Measurements from ENCODE around the gene DNAJC9. TPM values are rescaled to one million over a fixed set of nuclear protein-coding genes. Genes with fewer than 3 reads are reported as not detected.
A peak's percentile ranks its signal among the peaks of the same experiment; 100 is the strongest.

Gene DNAJC9
- total RNA-seq, result 17.7 TPM

DNA sequence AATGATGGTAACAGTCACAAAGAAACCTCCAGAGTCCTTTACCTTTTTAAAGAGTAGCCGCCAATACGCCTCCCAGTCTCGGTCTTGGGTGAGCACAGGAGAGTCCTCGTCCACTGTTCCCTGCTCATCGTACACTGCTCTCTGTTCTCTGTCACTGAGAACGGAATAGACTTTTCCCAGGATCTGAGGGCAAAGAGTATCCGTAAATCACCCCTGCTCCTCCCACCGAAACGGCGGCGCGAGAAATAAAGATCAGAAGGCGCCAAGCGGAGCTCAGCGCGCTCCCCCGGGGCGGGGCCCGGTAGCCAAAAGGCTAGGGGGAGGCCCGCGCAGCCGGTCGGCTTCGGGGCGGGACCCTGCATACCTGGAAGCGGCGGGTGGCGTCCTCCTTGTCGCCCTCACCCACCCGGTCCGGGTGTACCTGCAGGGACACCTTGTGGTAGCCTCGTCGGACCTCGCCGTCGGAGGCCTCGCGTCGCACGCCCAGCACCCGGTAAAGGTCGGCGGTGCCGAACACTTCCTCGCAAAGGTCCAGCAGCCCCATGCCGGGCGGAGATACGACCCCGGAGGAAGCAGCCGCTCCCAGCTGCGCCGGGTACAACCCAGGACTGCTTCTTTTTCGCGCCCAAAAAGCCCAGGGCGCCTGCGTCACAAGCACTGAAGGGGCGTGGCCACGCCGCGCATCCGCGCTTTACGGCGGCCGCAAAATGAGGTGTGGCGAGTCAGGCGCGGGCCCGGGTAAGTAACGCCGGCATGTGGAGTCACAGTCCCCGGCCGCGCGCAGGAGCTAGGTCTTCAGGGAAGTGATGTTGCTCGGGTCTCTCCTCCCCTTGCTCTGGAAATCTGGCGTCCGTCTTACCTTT, at the start of gene DNAJC9:
DNAJC9 (minus strand) TSS at position 610 of the 863 bp plus-strand sequence; CDS start at position 544, 66 bp downstream.
- Histone ChIP-seq H3K4me3 (ENCODE audit: low read length in 3 of 3) (peak within 1 kb of the TSS; percentile 86 to 94 (median 86)), H3K27ac (ENCODE audit: low read depth, low read length) (peak within 1 kb of the TSS; percentile 85), H3K36me3 (ENCODE audit: control insufficient read depth in 3 of 3, insufficient read depth in 3 of 3, low read length in 3 of 3) (peaks cover 6 to 42% (median 38%) of the 10 kb centered on the region in 3 donors), H3K27me3 (ENCODE audit: control insufficient read depth in 3 of 3, insufficient read depth in 3 of 3, low read length in 3 of 3) (no peaks in the 10 kb centered on the region), H3K9me3 (ENCODE audit: control insufficient read depth in 3 of 3, low read length in 3 of 3) (no peaks in the 10 kb centered on the region), H3K4me1 (ENCODE audit: control insufficient read depth in 3 of 3, insufficient read depth in 3 of 3, low read length in 3 of 3) (peaks cover 20 to 42% (median 30%) of the 10 kb centered on the region in 3 donors), H3K9ac (ENCODE audit: low read depth in 1 of 3, low read length in 3 of 3) (peak within 1 kb of the TSS; percentile 73 to 86 (median 86))

DNA sequence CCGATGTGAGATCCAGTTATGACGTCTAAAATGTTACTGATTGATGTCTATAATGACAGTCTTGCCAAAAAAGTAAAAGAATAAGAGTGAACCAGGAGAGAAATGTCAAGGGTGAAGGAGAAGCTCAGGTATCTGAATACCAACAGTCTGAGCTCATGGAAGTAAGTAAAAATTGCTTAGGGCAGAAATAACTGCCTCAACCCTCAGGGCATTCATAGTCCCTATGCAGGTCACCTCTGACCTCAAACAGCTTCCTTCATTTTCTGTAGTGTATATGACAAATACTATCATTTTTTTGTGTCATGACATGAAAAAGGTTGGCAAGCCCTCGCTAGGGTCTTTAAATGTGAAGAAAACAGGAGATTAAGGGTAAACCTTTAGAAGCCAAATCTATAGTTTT, 46.4 kb upstream of the DNAJC9 start:
- Histone ChIP-seq H3K9ac (ENCODE audit: low read depth in 1 of 3, low read length in 3 of 3) (no peak overlapping the region), H3K9me3 (ENCODE audit: control insufficient read depth in 3 of 3, low read length in 3 of 3) (no peaks in the 10 kb centered on the region), H3K4me3 (ENCODE audit: low read length in 3 of 3) (no peak overlapping the region), H3K27ac (ENCODE audit: low read depth, low read length) (no peak overlapping the region), H3K27me3 (ENCODE audit: control insufficient read depth in 3 of 3, insufficient read depth in 3 of 3, low read length in 3 of 3) (no peaks in the 10 kb centered on the region), H3K4me1 (ENCODE audit: control insufficient read depth in 3 of 3, insufficient read depth in 3 of 3, low read length in 3 of 3) (no peaks in the 10 kb centered on the region), H3K36me3 (ENCODE audit: control insufficient read depth in 3 of 3, insufficient read depth in 3 of 3, low read length in 3 of 3) (no peaks in the 10 kb centered on the region)

DNA sequence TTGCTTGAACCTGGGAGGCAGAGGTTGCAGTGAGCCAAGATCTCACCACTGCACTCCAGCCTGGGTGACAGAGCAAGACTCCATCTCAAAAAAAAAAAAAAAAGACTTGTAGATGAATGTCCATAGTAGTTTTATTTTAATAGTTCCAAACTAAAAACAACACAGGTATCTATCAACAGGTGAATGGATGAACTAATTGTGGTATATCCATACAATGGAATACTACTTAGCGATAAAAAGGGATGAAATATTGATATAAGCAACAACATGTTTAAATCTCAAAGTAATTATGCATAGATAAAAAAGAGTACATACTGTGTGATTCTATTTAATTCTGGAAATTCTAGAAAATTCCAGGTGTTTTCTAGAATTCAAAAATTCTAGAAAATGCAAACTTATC, 42.9 kb upstream of the DNAJC9 start:
- Histone ChIP-seq H3K27me3 (ENCODE audit: control insufficient read depth in 3 of 3, insufficient read depth in 3 of 3, low read length in 3 of 3) (no peaks in the 10 kb centered on the region), H3K36me3 (ENCODE audit: control insufficient read depth in 3 of 3, insufficient read depth in 3 of 3, low read length in 3 of 3) (no peaks in the 10 kb centered on the region), H3K4me1 (ENCODE audit: control insufficient read depth in 3 of 3, insufficient read depth in 3 of 3, low read length in 3 of 3) (no peaks in the 10 kb centered on the region), H3K9ac (ENCODE audit: low read depth in 1 of 3, low read length in 3 of 3) (no peak overlapping the region), H3K9me3 (ENCODE audit: control insufficient read depth in 3 of 3, low read length in 3 of 3) (no peaks in the 10 kb centered on the region), H3K27ac (ENCODE audit: low read depth, low read length) (no peak overlapping the region), H3K4me3 (ENCODE audit: low read length in 3 of 3) (no peak overlapping the region)

- no peaks in the 10 kb centered on the region for H3K9me3 ChIP-seq (ENCODE audit: control insufficient read depth in 3 of 3, low read length in 3 of 3)
- no peak overlapping the region for H3K9ac ChIP-seq (ENCODE audit: low read depth in 1 of 3, low read length in 3 of 3)
- H3K4me1 ChIP-seq (ENCODE audit: control insufficient read depth in 3 of 3, insufficient read depth in 3 of 3, low read length in 3 of 3), result no peaks in the 10 kb centered on the region
- H3K27ac ChIP-seq (ENCODE audit: low read depth, low read length), result no peak overlapping the region
- no peaks in the 10 kb centered on the region for H3K27me3 ChIP-seq (ENCODE audit: control insufficient read depth in 3 of 3, insufficient read depth in 3 of 3, low read length in 3 of 3)
- H3K36me3 ChIP-seq (ENCODE audit: control insufficient read depth in 3 of 3, insufficient read depth in 3 of 3, low read length in 3 of 3), result no peaks in the 10 kb centered on the region
- H3K4me3 ChIP-seq (ENCODE audit: low read length in 3 of 3), result no peak overlapping the region
Observed at GRCh38 chr10:73287441-73287840, 40.4 kb upstream of the DNAJC9 start.

DNA sequence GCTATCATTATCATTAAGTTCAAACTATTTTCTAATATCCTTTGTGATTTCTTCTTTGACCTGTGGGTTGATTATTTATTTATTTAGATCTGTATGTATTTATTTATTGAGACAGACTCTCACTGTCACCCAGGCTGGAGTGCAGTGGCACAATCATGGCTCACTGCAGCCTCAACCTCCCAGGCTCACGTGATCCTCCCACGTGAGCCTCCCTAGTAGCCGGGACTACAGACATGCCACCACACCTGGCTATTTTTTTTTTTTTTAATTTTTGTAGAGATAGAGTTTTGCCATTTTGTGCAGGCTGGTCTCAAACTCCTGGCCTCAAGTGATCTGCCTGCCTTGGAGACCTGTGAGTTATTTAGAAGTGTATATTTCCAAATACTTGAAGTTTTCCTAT, 34.0 kb upstream of the DNAJC9 start:
- Histone ChIP-seq H3K4me1 (ENCODE audit: control insufficient read depth in 3 of 3, insufficient read depth in 3 of 3, low read length in 3 of 3) (no peaks in the 10 kb centered on the region), H3K9me3 (ENCODE audit: control insufficient read depth in 3 of 3, low read length in 3 of 3) (no peaks in the 10 kb centered on the region), H3K9ac (ENCODE audit: low read depth in 1 of 3, low read length in 3 of 3) (no peak overlapping the region), H3K36me3 (ENCODE audit: control insufficient read depth in 3 of 3, insufficient read depth in 3 of 3, low read length in 3 of 3) (no peaks in the 10 kb centered on the region), H3K27ac (ENCODE audit: low read depth, low read length) (no peak overlapping the region), H3K27me3 (ENCODE audit: control insufficient read depth in 3 of 3, insufficient read depth in 3 of 3, low read length in 3 of 3) (no peaks in the 10 kb centered on the region), H3K4me3 (ENCODE audit: low read length in 3 of 3) (no peak overlapping the region)

DNA sequence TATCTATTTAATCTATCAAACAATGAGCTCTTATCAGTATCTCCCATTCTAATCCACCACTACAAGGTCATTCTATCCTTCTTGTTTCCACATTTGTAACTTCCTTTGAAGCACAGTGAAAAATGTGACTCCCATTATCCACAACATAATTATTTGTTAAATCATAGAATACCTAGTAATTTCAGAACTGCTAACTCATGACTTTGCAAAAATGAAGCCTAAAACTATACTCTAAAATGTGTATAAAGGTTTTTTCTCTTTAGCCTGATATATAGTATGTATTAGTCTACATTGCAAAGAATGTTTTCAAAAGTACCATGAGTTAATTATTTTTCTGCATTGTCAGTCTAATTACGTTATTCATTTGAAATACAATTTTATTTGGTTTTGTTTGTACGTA, 17.4 kb upstream of the DNAJC9 start:
- H3K27ac ChIP-seq (ENCODE audit: low read depth, low read length), result no peak overlapping the region
- H3K36me3 ChIP-seq (ENCODE audit: control insufficient read depth in 3 of 3, insufficient read depth in 3 of 3, low read length in 3 of 3), result no peaks in the 10 kb centered on the region
- no peaks in the 10 kb centered on the region for H3K27me3 ChIP-seq (ENCODE audit: control insufficient read depth in 3 of 3, insufficient read depth in 3 of 3, low read length in 3 of 3)
- no peak overlapping the region for H3K9ac ChIP-seq (ENCODE audit: low read depth in 1 of 3, low read length in 3 of 3)
- H3K4me3 ChIP-seq (ENCODE audit: low read length in 3 of 3), result no peak overlapping the region
- H3K4me1 ChIP-seq (ENCODE audit: control insufficient read depth in 3 of 3, insufficient read depth in 3 of 3, low read length in 3 of 3), result no peaks in the 10 kb centered on the region
- no peaks in the 10 kb centered on the region for H3K9me3 ChIP-seq (ENCODE audit: control insufficient read depth in 3 of 3, low read length in 3 of 3)

- Histone ChIP-seq H3K27me3 (ENCODE audit: control insufficient read depth in 3 of 3, insufficient read depth in 3 of 3, low read length in 3 of 3) (no peaks in the 10 kb centered on the region), H3K9me3 (ENCODE audit: control insufficient read depth in 3 of 3, low read length in 3 of 3) (no peaks in the 10 kb centered on the region), H3K36me3 (ENCODE audit: control insufficient read depth in 3 of 3, insufficient read depth in 3 of 3, low read length in 3 of 3) (no peaks in the 10 kb centered on the region), H3K9ac (ENCODE audit: low read depth in 1 of 3, low read length in 3 of 3) (no peak overlapping the region), H3K4me3 (ENCODE audit: low read length in 3 of 3) (no peak overlapping the region), H3K4me1 (ENCODE audit: control insufficient read depth in 3 of 3, insufficient read depth in 3 of 3, low read length in 3 of 3) (no peaks in the 10 kb centered on the region), H3K27ac (ENCODE audit: low read depth, low read length) (no peak overlapping the region)
Observed at GRCh38 chr10:73263693-73264347, 16.8 kb upstream of the DNAJC9 start.

DNA sequence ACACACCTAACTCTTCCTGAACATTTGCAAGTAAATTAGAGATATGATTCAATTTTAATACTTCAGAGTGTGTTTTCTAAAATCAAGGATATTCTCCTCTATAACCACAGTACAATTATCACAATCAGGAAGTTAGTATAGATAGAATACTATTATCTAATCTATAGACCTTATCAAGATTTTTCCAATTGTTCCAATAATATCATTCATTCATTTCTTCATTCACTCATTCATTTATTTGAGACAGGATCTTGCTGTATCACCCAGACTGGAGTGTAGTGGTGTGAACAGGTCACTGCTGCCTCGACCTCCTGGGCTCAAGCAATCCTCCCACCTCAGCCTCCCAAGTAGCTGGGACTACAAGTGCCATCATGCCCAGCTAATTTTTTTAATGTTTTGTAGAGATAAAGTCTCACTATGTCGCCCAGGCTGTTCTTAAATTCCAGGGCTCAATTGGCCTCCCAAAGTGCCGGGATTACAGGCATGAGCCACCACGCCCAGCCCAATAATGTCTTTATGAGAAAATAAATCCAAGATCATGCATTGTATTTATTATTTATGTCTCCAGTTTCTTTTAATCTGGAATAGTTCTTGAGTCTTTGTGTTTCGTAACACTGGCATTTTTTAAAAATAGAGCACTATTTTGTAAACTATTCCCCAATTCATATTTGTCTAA, 16.0 kb upstream of the DNAJC9 start:
- H3K9ac ChIP-seq (ENCODE audit: low read depth in 1 of 3, low read length in 3 of 3), result no peak overlapping the region
- no peaks in the 10 kb centered on the region for H3K36me3 ChIP-seq (ENCODE audit: control insufficient read depth in 3 of 3, insufficient read depth in 3 of 3, low read length in 3 of 3)
- H3K27me3 ChIP-seq (ENCODE audit: control insufficient read depth in 3 of 3, insufficient read depth in 3 of 3, low read length in 3 of 3), result no peaks in the 10 kb centered on the region
- no peak overlapping the region for H3K4me3 ChIP-seq (ENCODE audit: low read length in 3 of 3)
- no peaks in the 10 kb centered on the region for H3K4me1 ChIP-seq (ENCODE audit: control insufficient read depth in 3 of 3, insufficient read depth in 3 of 3, low read length in 3 of 3)
- no peak overlapping the region for H3K27ac ChIP-seq (ENCODE audit: low read depth, low read length)
- H3K9me3 ChIP-seq (ENCODE audit: control insufficient read depth in 3 of 3, low read length in 3 of 3), result no peaks in the 10 kb centered on the region

DNA sequence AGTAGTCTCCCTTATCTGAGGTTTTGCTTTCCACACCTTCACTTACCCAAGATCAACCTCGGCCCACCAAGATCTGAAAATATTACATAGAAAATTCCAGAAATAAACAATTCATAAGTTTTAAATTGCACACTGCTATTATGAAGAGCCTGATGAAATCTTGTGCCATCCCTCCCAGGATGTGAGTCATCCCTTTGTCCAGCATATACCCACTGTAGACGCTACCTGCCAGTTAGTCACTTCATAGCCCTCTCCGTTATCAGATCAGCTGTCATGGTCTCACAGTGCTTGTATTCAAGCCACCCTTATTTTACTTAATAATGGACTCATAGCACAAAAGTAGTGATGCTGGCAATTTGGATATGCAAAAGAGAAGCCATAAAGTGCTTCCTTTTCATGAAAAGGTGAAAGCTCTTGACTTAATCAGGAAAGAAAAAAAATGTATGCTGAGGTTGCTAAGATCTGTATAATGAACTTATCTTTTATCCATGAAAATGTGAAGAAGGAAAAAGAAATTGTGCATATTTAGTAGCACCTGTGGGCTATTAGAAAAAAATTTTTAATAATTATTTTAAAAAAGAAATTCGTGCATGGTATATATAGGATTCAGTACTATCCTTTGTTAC, 15.2 kb upstream of the DNAJC9 start:
- Histone ChIP-seq H3K36me3 (ENCODE audit: control insufficient read depth in 3 of 3, insufficient read depth in 3 of 3, low read length in 3 of 3) (no peaks in the 10 kb centered on the region), H3K9ac (ENCODE audit: low read depth in 1 of 3, low read length in 3 of 3) (no peak overlapping the region), H3K4me3 (ENCODE audit: low read length in 3 of 3) (no peak overlapping the region), H3K27ac (ENCODE audit: low read depth, low read length) (no peak overlapping the region), H3K4me1 (ENCODE audit: control insufficient read depth in 3 of 3, insufficient read depth in 3 of 3, low read length in 3 of 3) (no peaks in the 10 kb centered on the region), H3K9me3 (ENCODE audit: control insufficient read depth in 3 of 3, low read length in 3 of 3) (no peaks in the 10 kb centered on the region), H3K27me3 (ENCODE audit: control insufficient read depth in 3 of 3, insufficient read depth in 3 of 3, low read length in 3 of 3) (no peaks in the 10 kb centered on the region)
